ENCODE measurements around the gene ERCC1. TPM values are rescaled to one million over a fixed set of nuclear protein-coding genes. Genes with fewer than 3 reads are reported as not detected.

Gene ERCC1
- total RNA-seq, 1 experiment from 2014 or later: 62.4 TPM

DNA sequence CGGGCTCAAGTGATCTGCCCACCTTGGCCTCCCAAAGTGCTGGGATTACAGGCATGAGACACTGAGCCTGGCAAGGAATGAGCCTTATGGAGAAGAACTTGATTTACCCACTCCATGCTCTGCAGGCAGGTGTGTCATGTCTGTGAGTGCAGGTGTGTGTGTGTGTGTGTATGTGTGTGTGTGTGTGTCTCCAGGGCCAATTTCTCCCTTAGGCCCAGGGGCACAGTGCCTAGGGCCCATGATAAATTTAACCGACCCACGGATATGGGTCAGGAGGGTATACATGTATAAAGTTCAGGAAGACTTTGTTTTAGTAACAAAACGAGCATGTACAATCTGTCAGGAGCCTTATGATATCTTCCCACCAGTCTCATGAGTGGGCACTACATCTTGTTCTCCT is 39.5 kb upstream of the ERCC1 start:
- Histone ChIP-seq H3K4me1 (ENCODE audit: insufficient read depth, low read length) (no peaks in the 10 kb centered on the region), H3K79me1 (ENCODE audit: insufficient read depth, low read depth, low read length, poor library complexity, severe bottlenecking) (no peaks in the 10 kb centered on the region), H3T11ph (ENCODE audit: low read length) (no peak overlapping the region), H4K20me1 (ENCODE audit: control insufficient read depth, insufficient read depth, insufficient read length) (no peaks in the 10 kb centered on the region), H3K4ac (ENCODE audit: low read depth, low read length) (no peak overlapping the region), H3K79me2 (ENCODE audit: insufficient read depth, low read length) (no peaks in the 10 kb centered on the region), H2BK12ac (ENCODE audit: insufficient read length, low read depth, low read length) (no peak overlapping the region), H3K27me3 (ENCODE audit: insufficient read depth, low read length) (no peaks in the 10 kb centered on the region; the same call in 1 of the 2 replicates), H3K56ac (ENCODE audit: insufficient read length, low read depth, low read length) (no peak overlapping the region), H4K8ac (replicated peaks; ENCODE audit: insufficient read length, low read depth, low read length) (no peak overlapping the region), H3K14ac (ENCODE audit: insufficient read depth, low read length) (no peak overlapping the region), H4K91ac (ENCODE audit: insufficient read length, low read depth, low read length) (no peak overlapping the region), H3K4me2 (ENCODE audit: insufficient read depth, insufficient read length, low read length) (no peak overlapping the region), H2BK5ac (ENCODE audit: insufficient read length, low read length) (no peak overlapping the region), H2BK15ac (ENCODE audit: low read depth, low read length) (no peak overlapping the region), H3K9ac (ENCODE audit: extremely low read depth, insufficient read length, low read length) (no peak overlapping the region), H3K27ac (ENCODE audit: insufficient read length, low read depth, low read length) (no peak overlapping the region), H2AFZ (ENCODE audit: low read length) (no peak overlapping the region), H3K23ac (ENCODE audit: insufficient read length, low read depth, low read length) (no peak overlapping the region), H3K18ac (ENCODE audit: insufficient read length, low read depth, low read length) (no peak overlapping the region), H4K5ac (ENCODE audit: insufficient read length, low read depth, low read length) (no peak overlapping the region), H2BK120ac (ENCODE audit: low read depth, low read length, poor library complexity, severe bottlenecking) (no peak overlapping the region), H2AK5ac (ENCODE audit: insufficient read length, low read length) (no peak overlapping the region), H3K9me3 (ENCODE audit: control insufficient read depth, low read depth, low read length) (no peaks in the 10 kb centered on the region), H3K23me2 (ENCODE audit: insufficient read length, low read depth, low read length, poor library complexity, severe bottlenecking) (peaks cover 12% of the 10 kb centered on the region), H2BK20ac (ENCODE audit: low read depth, low read length, poor library complexity, severe bottlenecking) (no peak overlapping the region)
- no CpG with 5 or more reads among the region's 4 CpGs for WGBS (ENCODE audit: extremely low coverage, insufficient read length, low lambda C conversion rate)
- no peak for DNase-seq
- peaks cover 19% of the 10 kb centered on the region for H3K27me3 Mint-ChIP-seq (ENCODE audit: low read depth)
- H3K4me1 Mint-ChIP-seq: peaks cover 9 to 24% of the 10 kb centered on the region in 2 experiments
- TF ChIP-seq CTCF (conservative IDR thresholded peaks at IDR 0.05): no peak
- H3K27ac Mint-ChIP-seq: no peak overlapping the region; a peak in 1 of 7 replicates
- H3K4me3 Mint-ChIP-seq: no peak overlapping the region
- no peaks in the 10 kb centered on the region; a peak in 1 of 5 replicates for H3K9me3 Mint-ChIP-seq
- no peaks in the 10 kb centered on the region for H3K36me3 Mint-ChIP-seq (ENCODE audit: insufficient read depth in 1 of 3, low read depth in 3 of 3)

All from H9 (cell line).